Transverse colon (tissue), 3 donors: Measurements from ENCODE around the gene GOPC.

Experiments used
- CTCF ChIP-seq, 5 experiments: fragments of 200-600 bp in 3 of 5; fragments of 450-650 bp in 2 of 5; sonication (generic) in 3 of 5; IDR thresholded peaks; 1 replicate in 2 of 5; 2 replicates in 3 of 5; pipeline ENCODE4 v1.5.1; 2016 to 2017; ENCODE audit warnings: antibody characterized with exemption in 5 of 5, inconsistent platforms in 3 of 5, mild to moderate bottlenecking in 2 of 5, moderate library complexity in 1 of 5
- POLR2A ChIP-seq: fragments of 450-650 bp; IDR thresholded peaks from one replicate; pipeline ENCODE4 v1.6.1; 2016; ENCODE audit warnings: antibody characterized with exemption, mild to moderate bottlenecking, moderate library complexity

- TF ChIP-seq POLR2A (no peak), CTCF (IDR thresholded peaks at IDR 0.05) (no peak)
Observed at GRCh38 chr6:117557951-117558350, 44.4 kb downstream of the GOPC start.
